Transverse colon (tissue), 3 donors: ENCODE results near the gene BCAS1.

Source experiments
- CTCF ChIP-seq, 5 experiments: fragments of 200-600 bp in 3 of 5; fragments of 450-650 bp in 2 of 5; sonication (generic) in 3 of 5; IDR thresholded peaks; 1 replicate in 2 of 5; 2 replicates in 3 of 5; pipeline ENCODE4 v1.5.1; 2016 to 2017; ENCODE audit warnings: antibody characterized with exemption in 5 of 5, inconsistent platforms in 3 of 5, mild to moderate bottlenecking in 2 of 5, moderate library complexity in 1 of 5
- EP300 ChIP-seq: sonication (generic); formaldehyde crosslinking; IDR thresholded peaks from one replicate; pipeline ENCODE4 v1.6.1; 2017; ENCODE audit warnings: antibody characterized with exemption, low read depth
- POLR2A ChIP-seq: fragments of 450-650 bp; IDR thresholded peaks from one replicate; pipeline ENCODE4 v1.6.1; 2016; ENCODE audit warnings: antibody characterized with exemption, mild to moderate bottlenecking, moderate library complexity

- no peak for TF ChIP-seq EP300
- TF ChIP-seq CTCF (IDR thresholded peaks at IDR 0.05), result no peak
- no peak for TF ChIP-seq POLR2A
Measured at GRCh38 chr20:54029643-54030042, 40.8 kb downstream of the BCAS1 start.
